Neuronal stem cell (in vitro differentiated cells): Measurements from ENCODE around the gene CDKN2A.
A peak's percentile ranks its signal among the peaks of the same experiment; 100 is the strongest.

Source experiments
- DNase-seq: peaks from one replicate; pipeline ENCODE4 v3.0.0-alpha.2; 2013; ENCODE audit warnings: low spot score
- H2AFZ ChIP-seq: one replicate; pipeline ENCODE4 v1.6.1; 2013; ENCODE audit warnings: mild to moderate bottlenecking, low read length, inconsistent platforms
- H2AK5ac ChIP-seq: 2 replicates; pipeline ENCODE4 v1.6.1; 2013; ENCODE audit warnings: low read depth, mild to moderate bottlenecking, inconsistent platforms, low read length, moderate library complexity, mixed read lengths
- H2BK120ac ChIP-seq: 2 replicates; pipeline ENCODE4 v1.6.1; 2013; ENCODE audit warnings: low read depth, mild to moderate bottlenecking, inconsistent platforms, low read length, moderate library complexity, mixed read lengths
- H2BK12ac ChIP-seq: one replicate; pipeline ENCODE4 v1.6.1; 2013; ENCODE audit warnings: low read length, inconsistent platforms
- H2BK15ac ChIP-seq: 2 replicates; pipeline ENCODE4 v1.6.1; 2013; ENCODE audit warnings: mild to moderate bottlenecking, low read length, inconsistent platforms, mixed read lengths
- H2BK5ac ChIP-seq: one replicate; pipeline ENCODE4 v1.6.1; 2013; ENCODE audit warnings: inconsistent platforms, mild to moderate bottlenecking, low read length, moderate library complexity
- H3K14ac ChIP-seq: one replicate; pipeline ENCODE4 v1.6.1; 2013; ENCODE audit warnings: low read length, inconsistent platforms
- H3K18ac ChIP-seq: 2 replicates; pipeline ENCODE4 v1.6.1; 2013; ENCODE audit warnings: low read length, inconsistent platforms
- H3K23ac ChIP-seq: 2 replicates; pipeline ENCODE4 v1.6.1; 2013; ENCODE audit warnings: low read depth, mild to moderate bottlenecking, mixed read lengths, low read length, inconsistent platforms; ENCODE audit not compliant: poor library complexity
- H3K27ac ChIP-seq: replicated peaks from 3 replicates; pipeline ENCODE4 v1.5.1; 2013; ENCODE audit warnings: low read length, inconsistent platforms
- H3K27me3 ChIP-seq, 3 experiments: 2 replicates each; pipeline ENCODE4 v1.6.1; 2013; ENCODE audit warnings: low read length in 3 of 3, mild to moderate bottlenecking in 2 of 3, inconsistent platforms in 1 of 3, low read depth in 1 of 3, mixed read lengths in 1 of 3, moderate library complexity in 1 of 3; ENCODE audit not compliant: control insufficient read depth in 3 of 3, insufficient read depth in 3 of 3
- H3K36me3 ChIP-seq, 2 donors: replicated peaks in 1 of 2; 2 replicates each; pipeline ENCODE4 v1.6.1; 2013; ENCODE audit warnings: low read length in 2 of 2; ENCODE audit not compliant: control insufficient read depth in 2 of 2, insufficient read depth in 2 of 2
- H3K4ac ChIP-seq: 2 replicates; pipeline ENCODE4 v1.6.1; 2013; ENCODE audit warnings: inconsistent platforms, mild to moderate bottlenecking, low read length, moderate library complexity
- H3K4me1 ChIP-seq, 2 donors: 1 replicate in 1 of 2; 2 replicates in 1 of 2; pipeline ENCODE4 v1.6.1; 2013; ENCODE audit warnings: low read length in 2 of 2, low read depth in 1 of 2; ENCODE audit not compliant: control insufficient read depth in 2 of 2, insufficient read depth in 1 of 2
- H3K4me2 ChIP-seq: one replicate; pipeline ENCODE4 v1.6.1; 2013; ENCODE audit warnings: mild to moderate bottlenecking, low read length, inconsistent platforms; ENCODE audit not compliant: insufficient read depth, poor library complexity, severe bottlenecking
- H3K4me3 ChIP-seq, 2 donors: 2 replicates each; pipeline ENCODE4 v1.5.1; 2013; ENCODE audit warnings: low read length in 2 of 2, mild to moderate bottlenecking in 2 of 2, inconsistent platforms in 1 of 2, moderate library complexity in 1 of 2
- H3K79me1 ChIP-seq: one replicate; pipeline ENCODE4 v1.6.1; 2013; ENCODE audit warnings: low read depth, mild to moderate bottlenecking, inconsistent platforms, low read length, moderate library complexity
- H3K9ac ChIP-seq: one replicate; pipeline ENCODE4 v1.6.1; 2013; ENCODE audit warnings: mild to moderate bottlenecking, low read depth, low read length, inconsistent platforms; ENCODE audit not compliant: poor library complexity
- H3K9me3 ChIP-seq, 2 donors: replicated peaks in 1 of 2; 2 replicates each; pipeline versions ENCODE3 to v1.6.1; 2013; ENCODE audit warnings: low read length in 2 of 2, mild to moderate bottlenecking in 2 of 2, inconsistent platforms in 1 of 2, low read depth in 1 of 2, mixed read lengths in 1 of 2, moderate library complexity in 1 of 2; ENCODE audit not compliant: control insufficient read depth in 2 of 2, insufficient read depth in 1 of 2
- H4K8ac ChIP-seq: one replicate; pipeline ENCODE4 v1.6.1; 2013; ENCODE audit warnings: low read depth, mild to moderate bottlenecking, inconsistent platforms, low read length, moderate library complexity
- H4K91ac ChIP-seq: one replicate; pipeline ENCODE4 v1.6.1; 2013; ENCODE audit warnings: low read length, low read depth, mild to moderate bottlenecking, inconsistent platforms; ENCODE audit not compliant: poor library complexity
- WGBS, 2 donors: extraction: QIAGEN DNeasy Blood & Tissue Kit; methylation state at CpG; one replicate each; pipeline ENCODE4 v1.1.7; 2013; ENCODE audit warnings: missing lambda C conversion rate in 2 of 2, mixed read lengths in 1 of 2; ENCODE audit not compliant: insufficient read length in 2 of 2, insufficient replicate concordance in 1 of 2; ENCODE audit errors: extremely low coverage in 2 of 2; 5-methylcytosine and 5-hydroxymethylcytosine counted together

CDKN2A gene

DNA sequence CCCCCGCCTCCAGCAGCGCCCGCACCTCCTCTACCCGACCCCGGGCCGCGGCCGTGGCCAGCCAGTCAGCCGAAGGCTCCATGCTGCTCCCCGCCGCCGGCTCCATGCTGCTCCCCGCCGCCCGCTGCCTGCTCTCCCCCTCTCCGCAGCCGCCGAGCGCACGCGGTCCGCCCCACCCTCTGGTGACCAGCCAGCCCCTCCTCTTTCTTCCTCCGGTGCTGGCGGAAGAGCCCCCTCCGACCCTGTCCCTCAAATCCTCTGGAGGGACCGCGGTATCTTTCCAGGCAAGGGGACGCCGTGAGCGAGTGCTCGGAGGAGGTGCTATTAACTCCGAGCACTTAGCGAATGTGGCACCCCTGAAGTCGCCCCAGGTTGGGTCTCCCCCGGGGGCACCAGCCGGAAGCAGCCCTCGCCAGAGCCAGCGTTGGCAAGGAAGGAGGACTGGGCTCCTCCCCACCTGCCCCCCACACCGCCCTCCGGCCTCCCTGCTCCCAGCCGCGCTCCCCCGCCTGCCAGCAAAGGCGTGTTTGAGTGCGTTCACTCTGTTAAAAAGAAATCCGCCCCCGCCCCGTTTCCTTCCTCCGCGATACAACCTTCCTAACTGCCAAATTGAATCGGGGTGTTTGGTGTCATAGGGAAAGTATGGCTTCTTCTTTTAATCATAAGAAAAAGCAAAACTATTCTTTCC, 19.3 kb downstream of the CDKN2A start:
- H3K4me1 ChIP-seq: no peaks in the 10 kb centered on the region
- H4K8ac ChIP-seq: no peak overlapping the region
- peak overlapping the region; percentile 35 for H3K9ac ChIP-seq
- H3K9me3 ChIP-seq: peaks cover 0 to 5% of the 10 kb centered on the region in 2 donors
- peak; percentile 72 for DNase-seq
- no peaks in the 10 kb centered on the region for H3K79me1 ChIP-seq
- H2BK5ac ChIP-seq: no peak overlapping the region
- H3K23ac ChIP-seq: peak overlapping the region; percentile 31
- peak overlapping the region; percentile 29 to 79 for H3K4me3 ChIP-seq
- no peaks in the 10 kb centered on the region for H3K36me3 ChIP-seq
- no peak overlapping the region for H3K27ac ChIP-seq
- H3K4ac ChIP-seq: no peak overlapping the region
- no CpG with 5 or more reads among the region's 51 CpGs for WGBS, 2 donors
- peak overlapping the region; percentile 95 for H2AFZ ChIP-seq
- peak overlapping the region; percentile 88 for H3K18ac ChIP-seq
- H2BK12ac ChIP-seq: peak overlapping the region; percentile 48
- no peak overlapping the region for H3K14ac ChIP-seq
- H4K91ac ChIP-seq: no peak overlapping the region
- peak overlapping the region; percentile 90 for H3K4me2 ChIP-seq
- H2AK5ac ChIP-seq: no peak overlapping the region
- H2BK120ac ChIP-seq: no peak overlapping the region
- peak overlapping the region; percentile 3 for H2BK15ac ChIP-seq
- peaks cover 19 to 98% (median 70%) of the 10 kb centered on the region in 3 experiments for H3K27me3 ChIP-seq

DNA sequence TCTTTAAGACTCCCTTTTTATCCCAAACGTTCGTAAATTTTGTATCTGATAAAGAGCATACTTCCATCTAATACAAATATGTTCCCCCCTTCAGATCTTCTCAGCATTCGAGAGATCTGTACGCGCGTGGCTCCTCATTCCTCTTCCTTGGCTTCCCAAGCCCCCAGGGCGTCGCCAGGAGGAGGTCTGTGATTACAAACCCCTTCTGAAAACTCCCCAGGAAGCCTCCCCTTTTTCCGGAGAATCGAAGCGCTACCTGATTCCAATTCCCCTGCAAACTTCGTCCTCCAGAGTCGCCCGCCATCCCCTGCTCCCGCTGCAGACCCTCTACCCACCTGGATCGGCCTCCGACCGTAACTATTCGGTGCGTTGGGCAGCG, 19.9 kb downstream of the CDKN2A start:
- no peak overlapping the region for H4K91ac ChIP-seq
- H3K4me2 ChIP-seq: peak overlapping the region; percentile 90
- H3K36me3 ChIP-seq: no peaks in the 10 kb centered on the region
- peaks cover 21 to 98% (median 73%) of the 10 kb centered on the region in 3 experiments for H3K27me3 ChIP-seq
- H3K79me1 ChIP-seq: no peaks in the 10 kb centered on the region
- no peak overlapping the region for H2AK5ac ChIP-seq
- peak overlapping the region; percentile 3 for H2BK15ac ChIP-seq
- no peak for DNase-seq
- H4K8ac ChIP-seq: no peak overlapping the region
- H3K4me3 ChIP-seq: peak overlapping the region; percentile 29 to 79
- no peak overlapping the region for H3K18ac ChIP-seq
- no peaks in the 10 kb centered on the region for H3K4me1 ChIP-seq
- no peak overlapping the region for H2BK5ac ChIP-seq
- no peak overlapping the region for H3K9ac ChIP-seq
- H3K14ac ChIP-seq: no peak overlapping the region
- peaks cover 0 to 6% of the 10 kb centered on the region in 2 donors for H3K9me3 ChIP-seq
- H2BK120ac ChIP-seq: no peak overlapping the region
- H2AFZ ChIP-seq: peak overlapping the region; percentile 95
- WGBS, 2 donors: no CpG with 5 or more reads among the region's 21 CpGs
- no peak overlapping the region for H3K23ac ChIP-seq
- H2BK12ac ChIP-seq: no peak overlapping the region
- H3K27ac ChIP-seq: no peak overlapping the region
- H3K4ac ChIP-seq: no peak overlapping the region

DNA sequence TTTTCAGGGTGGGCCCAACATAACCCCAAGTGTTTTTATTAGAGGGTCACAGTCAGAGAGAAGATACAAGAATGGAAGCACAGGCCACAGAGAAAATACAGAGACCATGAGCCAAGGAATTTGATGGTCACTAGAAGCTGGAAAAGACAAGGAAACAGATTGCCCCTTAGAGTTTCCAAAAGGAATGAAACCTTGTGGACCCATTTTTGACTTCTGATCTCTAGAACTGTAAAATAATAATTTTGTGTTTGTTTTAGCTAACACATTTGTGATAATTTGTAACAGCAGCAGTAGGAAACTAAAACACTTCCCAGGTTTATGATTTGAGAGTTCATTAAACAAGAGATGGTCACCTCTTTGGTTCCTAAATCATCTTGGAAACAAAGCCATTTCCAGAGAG, 21.8 kb downstream of the CDKN2A start:
- peaks cover 3 to 14% of the 10 kb centered on the region in 2 donors for H3K9me3 ChIP-seq
- H3K14ac ChIP-seq: no peak overlapping the region
- H2BK120ac ChIP-seq: no peak overlapping the region
- no peak overlapping the region for H3K9ac ChIP-seq
- H3K23ac ChIP-seq: no peak overlapping the region
- no peak overlapping the region for H3K4ac ChIP-seq
- no peaks in the 10 kb centered on the region for H3K79me1 ChIP-seq
- no peak overlapping the region for H4K8ac ChIP-seq
- no peaks in the 10 kb centered on the region for H3K4me1 ChIP-seq
- no peak overlapping the region for H2BK15ac ChIP-seq
- H4K91ac ChIP-seq: no peak overlapping the region
- no peak overlapping the region for H3K4me2 ChIP-seq
- H3K36me3 ChIP-seq: no peaks in the 10 kb centered on the region
- H2BK12ac ChIP-seq: no peak overlapping the region
- DNase-seq: no peak
- H2AFZ ChIP-seq: no peak overlapping the region
- H3K27me3 ChIP-seq: peaks cover 36 to 100% (median 85%) of the 10 kb centered on the region in 3 experiments
- no peak overlapping the region for H2BK5ac ChIP-seq
- H3K18ac ChIP-seq: no peak overlapping the region
- no peak overlapping the region for H3K27ac ChIP-seq
- H2AK5ac ChIP-seq: no peak overlapping the region
- no peak overlapping the region for H3K4me3 ChIP-seq

DNA sequence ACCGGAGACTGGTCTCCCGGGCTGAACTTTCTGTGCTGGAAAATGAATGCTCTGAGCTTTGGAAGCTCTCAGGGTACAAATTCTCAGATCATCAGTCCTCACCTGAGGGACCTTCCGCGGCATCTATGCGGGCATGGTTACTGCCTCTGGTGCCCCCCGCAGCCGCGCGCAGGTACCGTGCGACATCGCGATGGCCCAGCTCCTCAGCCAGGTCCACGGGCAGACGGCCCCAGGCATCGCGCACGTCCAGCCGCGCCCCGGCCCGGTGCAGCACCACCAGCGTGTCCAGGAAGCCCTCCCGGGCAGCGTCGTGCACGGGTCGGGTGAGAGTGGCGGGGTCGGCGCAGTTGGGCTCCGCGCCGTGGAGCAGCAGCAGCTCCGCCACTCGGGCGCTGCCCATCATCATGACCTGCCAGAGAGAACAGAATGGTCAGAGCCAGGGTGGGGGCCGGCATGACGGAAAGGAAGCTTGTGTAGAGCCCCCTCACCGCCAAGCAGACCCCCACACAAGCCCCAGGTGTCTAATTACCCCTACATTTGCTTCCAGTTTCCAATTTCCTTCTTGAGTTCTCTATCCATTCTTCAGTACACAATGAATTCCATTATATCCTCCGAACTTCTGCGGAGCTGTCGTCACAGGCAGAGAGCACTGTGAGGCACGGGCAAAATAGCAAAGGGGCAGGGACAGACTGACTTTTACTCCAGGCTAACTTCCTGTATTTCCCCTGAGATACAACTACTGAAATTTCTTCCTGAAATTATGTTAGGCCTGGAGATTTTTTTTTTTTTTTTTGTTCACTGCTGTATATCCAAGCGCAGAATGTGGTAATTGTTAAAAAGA, 23.2 kb downstream of the CDKN2A start:
- H3K4me2 ChIP-seq: no peak overlapping the region
- peak overlapping the region; percentile 57 for H2AFZ ChIP-seq
- no peak overlapping the region for H2BK15ac ChIP-seq
- H4K8ac ChIP-seq: no peak overlapping the region
- no peak overlapping the region for H2BK120ac ChIP-seq
- peak overlapping the region in 1 of 2 donors; percentile 5 for H3K4me3 ChIP-seq
- no peak overlapping the region for H4K91ac ChIP-seq
- no peaks in the 10 kb centered on the region for H3K4me1 ChIP-seq
- H3K27ac ChIP-seq: no peak overlapping the region
- no peak overlapping the region for H3K18ac ChIP-seq
- no peak overlapping the region for H3K4ac ChIP-seq
- H3K9ac ChIP-seq: no peak overlapping the region
- no peaks in the 10 kb centered on the region for H3K36me3 ChIP-seq
- H3K79me1 ChIP-seq: no peaks in the 10 kb centered on the region
- peaks cover 3 to 14% of the 10 kb centered on the region in 2 donors for H3K9me3 ChIP-seq
- H2BK12ac ChIP-seq: no peak overlapping the region
- peaks cover 44 to 99% (median 85%) of the 10 kb centered on the region in 3 experiments for H3K27me3 ChIP-seq
- H3K14ac ChIP-seq: no peak overlapping the region
- H2AK5ac ChIP-seq: no peak overlapping the region
- H3K23ac ChIP-seq: no peak overlapping the region
- WGBS, 2 donors: no CpG with 5 or more reads among the region's 45 CpGs
- DNase-seq: peak; percentile 38
- no peak overlapping the region for H2BK5ac ChIP-seq
